Hepatic stellate cell (primary cell): ENCODE results near the gene EGFL8.
"Not testable (repeated sequence)": the region's sequence is repeated elsewhere in the genome, so short reads cannot be mapped to it uniquely, and the experiment has no call there.

Experiments used
- DNase-seq: peaks from one replicate; pipeline ENCODE4 v3.0.0; 2011; ENCODE audit warnings: low spot score

Gene EGFL8

DNA sequence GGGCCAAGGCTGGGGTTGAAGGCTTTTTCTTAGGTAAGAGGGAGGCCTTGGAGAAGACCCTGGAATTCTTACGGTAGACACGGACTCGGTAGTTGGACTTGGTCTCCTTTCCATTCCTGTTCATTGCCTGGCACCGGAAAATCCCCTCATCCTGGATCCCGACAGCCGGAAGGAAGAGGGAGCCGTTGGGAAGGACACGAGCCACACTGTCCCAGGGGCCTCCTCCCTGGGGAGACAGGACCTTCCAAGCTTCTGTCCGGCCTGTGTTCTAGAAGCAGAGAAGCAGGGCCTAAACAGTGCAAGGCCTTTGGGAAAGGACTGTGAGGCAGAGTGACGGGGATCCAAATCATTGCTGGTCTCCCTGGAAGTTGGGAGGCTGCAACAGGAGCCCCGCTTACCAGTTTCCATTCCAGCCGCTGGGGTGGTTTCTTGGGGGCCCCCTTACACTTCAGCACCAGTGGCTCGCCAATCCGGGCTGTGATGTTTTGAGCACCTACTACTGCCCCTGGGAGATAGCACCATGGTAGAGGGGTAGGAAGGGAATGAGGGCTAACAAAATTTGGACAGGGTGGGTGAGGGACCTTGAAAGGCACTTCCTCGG, 19.2 kb downstream of the EGFL8 start:
- DNase-seq = no peak

DNA sequence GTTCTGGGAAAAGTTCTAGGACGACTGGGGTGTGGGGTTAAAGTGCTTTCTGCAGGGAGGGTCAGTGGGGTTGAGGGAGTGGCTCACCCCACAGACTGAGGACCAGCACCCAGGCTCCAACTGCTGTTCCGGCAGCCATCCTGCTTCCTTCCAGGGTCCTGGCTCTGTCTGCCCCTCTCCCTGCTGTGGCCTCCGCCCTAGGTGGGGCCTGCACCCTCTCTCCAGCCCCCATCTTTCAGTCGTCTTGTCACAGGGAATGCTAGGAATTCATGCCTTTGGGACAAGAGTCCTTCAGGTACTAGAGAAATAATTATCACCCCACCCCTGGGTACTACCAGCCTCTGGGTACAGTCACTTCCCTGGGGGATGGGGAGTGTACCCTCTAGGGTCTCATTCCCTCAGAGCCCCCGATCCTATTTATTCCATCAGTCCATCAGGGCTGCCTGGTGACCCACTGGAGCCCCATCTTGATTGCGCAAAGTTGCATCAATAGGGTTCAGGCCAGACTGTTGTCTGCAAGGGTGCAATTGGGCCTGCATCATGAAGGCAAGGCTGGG, 19.8 kb downstream of the EGFL8 start, which contains the start of gene AGER:
AGER (minus strand) TSS at position 170 of the 557 bp plus-strand sequence; CDS start at position 139, 31 bp downstream.
- no peak for DNase-seq

DNA sequence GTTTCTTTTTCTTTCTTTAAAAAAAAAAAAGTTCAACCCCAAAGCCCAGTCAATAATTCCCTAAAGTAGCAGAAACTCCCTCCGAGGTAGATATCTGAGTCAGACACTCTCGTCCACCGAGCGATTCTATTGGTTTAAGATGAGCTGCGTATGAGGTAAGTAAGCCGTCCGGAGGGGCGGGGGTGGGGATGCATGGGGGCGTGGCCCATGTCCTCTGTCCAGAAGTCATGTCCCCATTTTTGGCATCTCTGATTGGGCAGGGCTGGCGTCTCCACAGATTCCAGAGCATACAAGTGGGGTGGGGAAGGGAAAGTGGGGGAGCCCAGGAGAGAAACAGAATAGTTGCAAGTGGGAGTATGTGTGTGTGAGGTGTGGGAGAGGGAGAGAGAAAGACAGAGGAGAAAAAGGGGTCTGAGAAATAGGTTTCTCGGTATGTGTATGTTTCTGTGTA, 21.3 kb downstream of the EGFL8 start:
- DNase-seq = peak; percentile 80

DNA sequence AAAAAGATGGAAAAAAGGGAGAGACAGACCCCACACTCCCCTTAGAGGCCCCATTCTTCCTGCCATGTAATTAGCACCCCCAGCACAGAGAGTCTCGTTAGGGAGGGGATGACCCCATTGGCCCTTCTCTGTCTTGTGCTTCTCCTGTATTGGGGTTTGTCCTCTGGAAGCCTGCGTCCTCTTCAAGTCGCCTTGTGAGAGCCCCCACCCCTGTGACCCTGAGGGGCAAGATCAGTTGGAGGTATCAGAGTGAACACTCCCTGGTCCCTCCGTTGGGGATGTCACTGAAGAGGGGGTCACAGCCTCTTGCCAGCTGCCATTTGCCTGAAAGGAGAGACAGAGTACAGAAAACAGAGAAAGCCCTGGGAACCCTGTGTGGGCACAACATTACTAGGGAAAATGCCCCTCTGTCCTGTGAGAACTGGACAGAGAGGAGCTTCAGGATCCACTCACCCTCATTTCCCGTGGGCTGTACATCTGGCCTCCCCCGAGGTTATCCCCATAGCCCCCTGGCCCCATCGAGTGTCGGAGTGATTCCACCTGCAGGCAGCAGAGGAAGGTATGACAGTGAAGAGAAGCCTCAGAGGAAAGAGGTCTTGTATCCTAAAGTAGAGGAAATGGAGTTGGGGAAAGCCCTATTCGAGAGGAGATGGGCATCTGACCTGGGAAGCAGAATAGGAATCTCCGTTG, 21.9 kb downstream of the EGFL8 start:
- DNase-seq = not testable (repeated sequence)

DNA sequence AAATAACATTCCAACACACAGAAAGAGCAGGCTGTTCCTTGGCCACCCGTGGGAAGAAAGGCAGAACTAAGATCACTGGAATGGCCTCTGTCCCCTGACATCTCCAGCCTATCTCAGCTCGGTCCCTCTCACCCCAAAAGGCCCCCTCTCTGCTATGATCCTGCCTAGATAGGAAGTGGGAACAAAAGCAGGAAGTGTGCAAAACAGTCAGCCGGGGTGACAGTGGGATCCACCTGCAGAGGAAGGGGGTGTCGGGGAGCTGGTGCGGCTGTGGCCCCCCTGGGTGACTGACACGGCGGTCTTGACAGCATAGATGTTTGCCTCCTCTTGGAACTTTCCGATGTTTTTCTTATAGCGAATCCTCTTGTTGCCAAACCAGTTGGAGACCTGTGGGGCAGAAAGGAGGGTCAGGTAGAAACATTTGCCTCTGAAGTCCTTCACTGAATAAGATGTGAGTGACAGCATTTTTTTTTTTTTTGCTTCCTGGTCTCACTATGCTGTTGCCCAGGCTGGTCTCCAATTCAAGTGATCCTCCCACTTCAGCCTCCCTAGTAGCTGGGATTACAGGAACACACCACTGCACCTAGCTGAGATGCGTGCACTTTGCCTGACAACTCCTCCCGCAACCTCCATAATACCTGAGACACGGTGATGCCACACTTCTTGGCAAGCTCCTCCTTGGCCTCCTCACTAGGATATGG, 22.8 kb downstream of the EGFL8 start:
- no peak for DNase-seq

DNA sequence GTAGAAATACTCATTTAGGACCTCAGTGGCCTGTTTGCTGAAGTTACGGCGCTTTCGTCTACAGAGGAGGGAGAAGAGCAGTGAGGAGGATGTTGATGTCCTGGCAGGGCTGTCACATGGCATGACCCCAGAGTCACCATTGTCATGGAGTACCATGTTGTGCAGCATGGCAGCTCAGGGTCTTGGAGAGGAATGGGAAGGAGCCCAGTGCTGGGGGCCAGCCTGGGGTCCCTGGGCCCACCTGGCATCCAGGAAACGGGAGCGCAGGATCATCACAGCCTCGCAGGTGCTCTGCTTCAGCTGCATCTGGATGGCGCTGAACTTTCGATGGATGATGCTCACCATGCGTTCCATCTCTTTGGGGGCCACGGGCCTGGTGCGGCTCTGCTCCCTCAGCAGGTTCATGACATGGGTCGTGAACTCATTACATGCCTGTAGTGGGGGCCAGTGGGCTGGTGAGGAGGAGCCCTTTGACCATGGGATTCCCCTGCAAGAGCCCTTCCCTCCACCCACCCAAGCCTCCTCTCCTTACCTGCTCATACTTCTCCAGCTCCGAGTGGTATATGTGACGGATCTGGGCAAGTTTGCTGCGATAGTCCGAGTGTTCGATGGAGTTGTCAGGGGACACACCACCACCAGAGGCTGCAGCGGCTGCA, 23.5 kb downstream of the EGFL8 start:
- DNase-seq = not testable (repeated sequence)

DNA sequence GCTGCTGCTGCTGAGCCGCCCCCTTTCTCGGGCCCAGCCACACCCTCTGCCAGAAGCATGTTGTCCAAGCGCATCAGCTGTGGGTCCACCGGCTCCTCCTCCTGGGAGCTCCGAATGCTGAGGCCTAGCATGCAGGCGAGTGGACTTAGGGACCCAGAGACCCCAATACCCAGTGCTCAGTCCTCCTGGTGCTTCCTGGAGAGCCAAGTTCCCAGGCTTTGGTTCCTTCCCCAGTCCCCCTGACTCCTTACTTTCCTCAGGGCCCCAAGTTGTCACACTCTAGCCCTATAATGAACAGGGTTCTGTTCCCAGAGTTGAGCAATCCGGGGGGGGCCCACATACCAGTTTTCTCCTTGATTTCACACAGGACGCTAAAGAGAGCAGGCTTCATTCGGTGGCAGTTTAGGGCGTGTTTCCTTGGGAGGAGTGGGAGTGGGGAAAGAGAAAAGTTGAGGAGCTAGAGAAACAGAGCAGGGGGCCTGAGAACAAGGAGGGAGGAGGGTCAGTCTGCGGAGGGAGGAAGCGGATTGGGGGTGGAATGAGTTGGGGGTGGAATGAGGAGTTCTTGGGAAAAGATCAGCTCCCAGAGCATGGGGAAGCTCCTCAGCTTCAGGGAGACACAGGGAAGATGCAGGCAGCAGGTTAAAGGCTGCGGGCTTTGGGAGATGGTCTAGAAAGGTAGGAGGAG, 24.1 kb downstream of the EGFL8 start:
- DNase-seq = no peak

DNA sequence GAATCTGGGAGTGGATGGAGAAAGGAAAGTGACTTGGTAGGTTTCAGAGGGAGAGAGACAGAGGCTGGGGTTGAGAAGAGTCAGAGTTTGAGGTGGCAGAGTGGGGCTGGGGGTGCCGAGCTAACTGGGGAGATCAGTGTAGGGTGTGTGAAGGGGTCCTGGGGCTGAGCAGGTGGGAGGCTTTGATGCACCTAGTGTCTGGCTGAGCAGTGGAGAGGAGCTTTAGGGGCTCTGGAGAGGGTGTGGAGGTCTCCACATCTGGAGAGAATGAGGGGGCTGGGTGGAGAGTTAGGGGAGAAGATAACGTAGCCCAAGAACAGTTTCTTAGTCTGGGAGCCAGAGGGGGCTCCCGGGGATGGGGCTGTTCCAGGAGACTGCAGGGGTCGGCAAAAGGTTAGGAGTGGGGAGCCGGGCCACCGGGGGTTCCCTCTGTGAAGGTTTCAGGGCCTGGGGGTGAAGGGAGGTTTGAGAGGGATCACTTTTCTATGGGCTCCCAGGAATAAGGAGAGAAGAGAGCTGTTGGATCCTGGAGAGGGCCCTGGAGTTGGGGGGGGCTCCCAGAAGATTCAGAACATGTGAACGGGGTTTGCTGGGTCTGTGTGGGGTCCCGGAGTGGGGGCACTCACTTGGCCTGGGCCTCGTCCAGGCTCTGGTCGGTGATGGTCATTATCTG, 24.8 kb downstream of the EGFL8 start:
- DNase-seq = no peak

DNA sequence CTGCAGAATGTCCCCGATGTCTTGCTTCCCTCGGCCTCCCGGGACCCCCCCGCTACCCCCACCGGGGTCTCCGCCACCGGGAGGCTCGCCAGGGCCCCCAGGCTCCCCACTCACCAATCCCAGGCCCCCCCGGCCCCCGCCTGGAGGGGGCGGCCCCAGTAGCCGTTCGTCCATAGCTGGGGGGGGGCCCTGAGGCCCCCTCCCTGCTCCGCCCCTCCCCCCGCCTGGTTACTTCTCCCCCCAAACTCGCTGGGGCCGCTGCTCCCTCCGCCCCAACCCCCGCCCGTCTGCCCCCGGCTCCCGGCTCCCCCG, 25.3 kb downstream of the EGFL8 start:
- no peak for DNase-seq

DNA sequence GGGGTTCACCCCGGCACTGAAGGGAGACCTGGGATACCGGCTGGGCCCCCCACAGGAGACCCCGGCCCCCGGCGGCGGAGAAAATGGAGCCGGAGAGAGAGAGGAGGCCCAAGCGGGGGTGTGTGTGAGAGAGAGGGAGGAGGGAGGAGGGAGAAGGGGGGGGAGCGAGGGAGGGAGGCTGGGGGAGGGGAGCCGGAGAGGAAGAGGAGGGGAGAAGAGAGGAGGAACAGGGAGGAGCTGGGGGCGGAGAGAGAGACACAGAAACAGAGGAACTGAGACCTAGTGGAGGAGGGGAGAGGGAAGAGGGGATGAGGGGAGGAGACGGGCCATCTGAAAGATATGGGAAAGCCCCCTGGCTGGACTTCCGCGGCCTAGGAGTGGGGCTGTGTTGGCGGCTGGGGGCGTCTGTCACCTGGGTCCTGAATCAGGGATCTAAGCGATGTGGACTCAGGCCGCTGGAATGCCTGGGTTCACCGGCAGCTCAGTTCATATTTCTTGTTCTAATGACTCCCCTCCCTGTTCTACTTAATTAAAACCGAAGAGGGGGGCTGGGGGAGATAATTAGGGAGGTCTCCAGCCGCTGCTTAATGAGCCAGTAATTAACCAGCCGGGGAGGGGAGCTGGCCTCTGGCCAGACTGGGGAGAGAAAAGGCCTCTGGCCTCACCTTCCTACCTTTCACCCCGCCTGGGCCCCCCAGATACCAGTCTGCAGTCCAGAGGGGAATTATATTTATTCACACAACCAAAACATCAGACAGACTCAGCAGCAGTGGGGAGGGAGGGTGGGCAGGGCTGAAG, 25.9 kb downstream of the EGFL8 start, which contains the start of gene PBX2:
PBX2 (minus strand) TSS at position 149 of the 798 bp plus-strand sequence. CDS start 287 bp downstream, outside the sequence.
- DNase-seq = peak; percentile 73

DNA sequence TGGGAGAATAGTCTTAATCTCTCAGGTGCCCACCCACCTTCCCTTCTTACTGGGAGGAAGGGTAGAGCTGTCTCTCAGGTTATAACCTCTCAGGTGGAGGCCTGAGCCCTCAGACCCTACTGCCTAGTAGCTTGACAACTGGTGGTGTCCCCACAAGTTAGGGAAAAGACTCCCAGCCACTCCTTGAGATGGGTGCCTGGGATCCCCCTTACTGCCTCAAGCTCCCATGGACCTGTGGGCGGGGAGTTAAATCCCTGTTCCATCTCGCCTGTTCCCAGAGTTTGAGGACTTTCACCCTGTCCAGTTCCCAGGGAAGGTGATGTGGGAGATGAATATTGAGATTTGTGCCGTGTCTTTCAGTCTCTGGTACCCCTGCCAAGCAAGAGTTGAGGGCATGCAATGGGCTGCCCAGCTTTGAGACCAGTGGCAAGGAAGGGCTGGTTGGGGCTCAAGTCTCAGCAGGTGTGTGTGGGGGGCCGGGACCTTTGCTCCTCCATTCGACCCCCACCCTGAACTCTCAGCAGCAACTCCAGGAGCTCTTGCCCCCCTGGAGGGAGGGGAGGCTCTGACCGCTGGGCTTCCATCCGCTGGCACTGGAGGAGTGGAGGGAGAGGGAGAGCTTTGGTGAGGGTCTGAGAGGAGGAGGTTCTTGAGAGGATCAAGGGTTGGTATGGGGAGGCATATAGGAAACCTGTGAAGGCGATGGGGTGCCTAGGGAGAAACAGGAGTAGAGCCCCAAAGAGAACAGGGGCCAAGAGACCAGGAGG, 26.7 kb downstream of the EGFL8 start:
- no peak for DNase-seq

DNA sequence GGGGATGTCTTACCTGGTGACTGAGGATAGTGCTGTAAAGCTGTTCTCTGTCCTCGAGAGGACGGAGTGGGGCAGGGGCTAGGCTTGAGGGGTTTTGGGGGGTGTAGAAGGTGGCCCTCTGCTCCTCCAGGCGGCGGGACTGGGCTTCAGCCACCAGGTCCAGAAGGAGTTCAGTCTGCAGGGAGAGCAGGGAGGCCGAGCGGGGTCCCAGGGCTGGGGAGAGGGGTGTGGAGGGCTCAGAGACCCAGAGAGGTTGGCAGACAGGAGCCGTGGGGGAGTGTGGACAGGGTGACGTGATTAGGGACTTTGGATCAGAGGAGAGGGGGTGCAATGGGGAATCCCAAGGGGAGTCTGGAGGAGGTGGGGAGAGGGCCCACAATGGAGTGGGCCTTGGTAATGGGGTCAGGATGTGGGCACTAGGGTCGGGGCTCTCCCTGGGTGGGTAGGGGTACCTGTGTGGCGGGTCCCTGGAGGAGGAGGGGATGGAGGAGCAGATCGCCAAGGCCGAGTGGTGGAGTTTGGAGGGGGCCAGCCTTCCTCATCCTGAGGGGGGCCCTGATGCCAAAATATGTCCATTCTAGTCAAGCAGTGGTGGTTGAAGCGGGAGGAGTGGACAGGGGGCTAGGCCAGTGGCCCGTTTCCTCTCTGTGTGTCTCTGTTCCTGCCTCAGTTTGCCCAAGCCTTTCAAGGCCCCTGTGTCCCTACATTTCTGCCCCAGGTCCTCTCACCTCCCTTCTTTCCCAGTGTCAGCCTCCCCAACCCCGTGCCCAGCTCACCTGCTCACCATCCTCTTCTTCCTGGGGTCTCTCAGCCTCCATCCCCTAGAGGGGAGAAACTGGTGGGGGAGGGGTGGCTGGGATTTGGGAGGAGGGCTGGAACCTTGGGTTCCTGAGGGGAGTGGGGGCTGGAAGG, 27.6 kb downstream of the EGFL8 start:
- no peak for DNase-seq

DNA sequence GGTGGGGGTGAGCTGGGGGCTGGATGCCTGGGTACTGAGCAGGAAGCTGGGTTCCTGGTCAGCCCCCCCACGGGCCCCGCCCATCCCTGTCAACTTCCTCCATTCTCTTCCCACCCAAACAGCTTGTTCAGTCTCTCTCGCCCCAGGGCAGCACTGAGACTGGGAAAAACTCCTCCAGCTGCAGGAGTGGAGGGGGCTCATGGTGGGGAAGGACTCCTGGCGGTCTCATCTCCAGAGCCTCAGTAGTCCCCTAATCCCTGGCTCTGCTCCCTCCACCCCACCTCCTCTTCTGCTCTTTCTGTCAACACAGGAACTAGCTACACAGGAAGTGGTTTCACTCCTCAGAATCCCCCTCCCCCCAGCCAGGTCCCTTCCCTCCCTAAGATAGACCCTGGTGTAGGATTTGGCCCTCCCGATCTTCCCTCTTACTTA, 28.2 kb downstream of the EGFL8 start, which contains the start of gene GPSM3:
GPSM3 (minus strand) TSS at position 36 of the 432 bp plus-strand sequence. CDS start 130 bp downstream, outside the sequence.
- no peak for DNase-seq

DNA sequence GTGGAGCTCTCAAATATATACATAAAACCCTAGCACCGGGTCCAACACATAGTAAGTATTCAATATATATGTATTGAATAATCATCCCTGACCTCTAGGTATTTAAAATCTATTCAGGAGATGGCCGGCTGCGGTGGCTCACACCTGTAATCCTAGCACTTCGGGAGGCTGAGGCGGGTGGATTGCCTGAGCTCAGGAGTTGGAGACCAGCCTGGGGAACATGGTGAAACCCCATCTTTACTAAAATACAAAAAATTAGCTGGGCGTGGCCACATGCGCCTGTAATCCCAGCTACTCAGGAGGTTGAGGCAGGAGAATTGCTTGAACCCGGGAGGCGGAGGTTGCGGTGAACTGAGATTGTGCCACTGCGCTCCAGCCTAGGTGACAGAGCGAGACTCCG, 28.7 kb downstream of the EGFL8 start:
- DNase-seq = not testable (repeated sequence)

DNA sequence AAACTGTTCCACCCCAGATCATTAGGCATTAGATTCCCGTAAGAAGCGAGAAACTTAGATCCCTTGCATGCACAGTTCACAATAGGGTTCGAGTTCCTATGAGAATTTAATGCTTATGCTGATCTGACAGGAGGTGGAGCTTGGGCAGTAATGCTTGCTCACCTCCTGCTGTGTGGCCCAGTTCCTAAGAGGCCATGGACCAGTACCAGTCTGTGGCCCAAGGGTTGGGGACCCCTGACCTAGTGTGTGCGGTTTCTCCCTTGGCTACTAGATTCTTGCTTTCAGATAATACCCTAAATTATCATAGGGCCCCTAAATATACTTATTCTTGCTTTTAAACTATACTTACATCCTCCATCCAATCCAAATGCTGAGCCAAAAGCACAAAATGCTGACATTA, 30.0 kb downstream of the EGFL8 start:
- no peak for DNase-seq

DNA sequence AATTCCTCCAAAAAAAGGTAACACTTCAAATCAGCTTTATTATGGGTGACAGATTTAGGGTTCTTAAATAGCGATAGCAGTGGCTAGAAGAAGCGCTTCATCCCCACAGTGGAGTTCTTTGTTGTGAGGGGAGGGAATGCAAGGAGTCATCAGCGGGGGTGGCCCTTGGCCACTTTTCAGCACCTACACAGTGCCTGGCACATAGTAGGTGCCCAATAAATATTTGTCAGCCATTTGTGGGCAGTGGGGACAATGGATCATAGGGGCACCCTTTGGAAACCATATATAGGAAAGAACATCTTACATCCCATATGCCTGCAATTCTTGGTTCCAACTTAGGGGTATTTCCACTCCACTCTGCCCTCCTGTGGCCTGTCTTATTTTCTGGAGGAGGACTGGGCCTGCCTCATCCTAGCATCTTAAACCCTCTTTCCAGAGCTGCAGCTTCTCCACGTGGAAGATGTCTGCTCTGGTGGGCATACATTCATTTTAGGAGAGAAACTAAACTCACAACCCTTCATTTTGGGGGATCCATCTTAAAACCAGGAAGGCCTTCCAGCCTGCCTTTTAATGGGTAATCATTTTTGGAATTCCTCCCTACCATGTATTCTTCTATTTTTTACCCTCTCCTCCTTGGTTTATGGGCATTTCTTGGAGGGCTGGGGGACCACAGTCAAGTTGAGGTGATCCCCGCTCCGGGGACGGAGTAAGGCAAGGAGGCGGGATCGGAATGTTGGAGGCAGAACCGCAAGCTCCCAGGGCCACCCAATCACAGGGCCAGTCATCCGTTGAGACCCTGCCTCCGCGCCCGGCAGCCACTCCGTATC, 30.6 kb downstream of the EGFL8 start:
- DNase-seq = peak; percentile 59

DNA sequence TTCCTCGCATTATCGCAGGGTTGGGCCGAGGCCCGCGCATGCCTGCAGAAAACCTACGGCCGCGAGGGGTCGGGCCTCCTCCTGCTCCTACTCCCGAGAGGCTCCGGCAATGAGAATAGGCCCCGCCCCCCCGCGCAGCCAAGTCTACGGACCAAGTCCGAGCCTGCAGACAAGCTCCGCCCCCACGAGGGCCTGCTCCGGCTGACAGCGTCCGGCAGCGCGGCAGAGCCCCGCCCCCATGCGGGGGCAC, 31.2 kb downstream of the EGFL8 start:
- peak; percentile 98 for DNase-seq
